GM12874 (cell line): ENCODE results near the gene UTF1.

ENCODE experiments used
- CTCF ChIP-seq: IDR thresholded peaks from 2 replicates; pipeline ENCODE4 v1.5.1; 2011; ENCODE audit warnings: low read depth, mild to moderate bottlenecking, control low read depth, low read length, moderate library complexity; ENCODE audit not compliant: insufficient read depth

The UTF1 gene

GRCh38 chr10:133197786-133198185 is 32.2 kb upstream of the UTF1 start:
- TF ChIP-seq CTCF, result no peak

- TF ChIP-seq CTCF, result no peak
Measured at GRCh38 chr10:133198206-133198605, 31.8 kb upstream of the UTF1 start.

GRCh38 chr10:133198621-133199487 is 31.2 kb upstream of the UTF1 start:
- TF ChIP-seq CTCF, result no peak

- no peak for TF ChIP-seq CTCF
Measured at GRCh38 chr10:133199488-133199885, 30.5 kb upstream of the UTF1 start.

- TF ChIP-seq CTCF, result no peak
Measured at GRCh38 chr10:133199992-133200611, 29.9 kb upstream of the UTF1 start.

GRCh38 chr10:133200621-133201031 is 29.4 kb upstream of the UTF1 start:
- no peak for TF ChIP-seq CTCF

- TF ChIP-seq CTCF, result no peak
Measured at GRCh38 chr10:133201151-133201947, 28.7 kb upstream of the UTF1 start.
